ENCODE data around the gene TMEM80.
A peak's percentile ranks its signal among the peaks of the same experiment; 100 is the strongest.
"Not testable (repeated sequence)": the region's sequence is repeated elsewhere in the genome, so short reads cannot be mapped to it uniquely, and the experiment has no call there.

TMEM80 gene

GRCh38 chr11:723120-723883 is 27.7 kb downstream of the TMEM80 start:
- DNase-seq = peak; percentile 54

GRCh38 chr11:724049-724777 is 28.6 kb downstream of the TMEM80 start:
- peak; percentile 29 for DNase-seq

- no peak for DNase-seq
Measured at GRCh38 chr11:724778-725386, 29.3 kb downstream of the TMEM80 start.

- peak; percentile 37 for DNase-seq
Measured at GRCh38 chr11:725624-726202, 30.1 kb downstream of the TMEM80 start.

- DNase-seq = peak; percentile 60
Measured at GRCh38 chr11:726278-727220, 30.9 kb downstream of the TMEM80 start.

GRCh38 chr11:727281-727701 is 31.7 kb downstream of the TMEM80 start:
- DNase-seq = no peak

GRCh38 chr11:727859-728748 is 32.5 kb downstream of the TMEM80 start:
- peak; percentile 83 for DNase-seq

- DNase-seq = no peak
Measured at GRCh38 chr11:728901-729491, 33.4 kb downstream of the TMEM80 start.

GRCh38 chr11:729492-730074 is 34.0 kb downstream of the TMEM80 start:
- DNase-seq = no peak

GRCh38 chr11:733072-733471 is 37.5 kb downstream of the TMEM80 start:
- DNase-seq = no peak

GRCh38 chr11:734541-734940 is 38.9 kb downstream of the TMEM80 start:
- not testable (repeated sequence) for DNase-seq

GRCh38 chr11:737366-737765 is 41.8 kb downstream of the TMEM80 start:
- DNase-seq = peak; percentile 23

- DNase-seq = not testable (repeated sequence)
Measured at GRCh38 chr11:737899-738298, 42.3 kb downstream of the TMEM80 start.

GRCh38 chr11:742156-742546 is 46.5 kb downstream of the TMEM80 start:
- DNase-seq = no peak

- no peak for DNase-seq
Measured at GRCh38 chr11:742571-743201, 47.1 kb downstream of the TMEM80 start.

- no peak for DNase-seq
Measured at GRCh38 chr11:745428-745827, 49.8 kb downstream of the TMEM80 start.

GRCh38 chr11:746289-747157 is 50.9 kb downstream of the TMEM80 start:
- no peak for DNase-seq

GRCh38 chr11:747158-748006 is 51.8 kb downstream of the TMEM80 start, which contains the start of gene TALDO1:
TSS of gene TALDO1 (plus strand) at chr11:747464. CDS start at chr11:747482, 18 bp downstream.
- peak; percentile 82 for DNase-seq
